ENCODE measurements around the gene EPAS1.

DNA sequence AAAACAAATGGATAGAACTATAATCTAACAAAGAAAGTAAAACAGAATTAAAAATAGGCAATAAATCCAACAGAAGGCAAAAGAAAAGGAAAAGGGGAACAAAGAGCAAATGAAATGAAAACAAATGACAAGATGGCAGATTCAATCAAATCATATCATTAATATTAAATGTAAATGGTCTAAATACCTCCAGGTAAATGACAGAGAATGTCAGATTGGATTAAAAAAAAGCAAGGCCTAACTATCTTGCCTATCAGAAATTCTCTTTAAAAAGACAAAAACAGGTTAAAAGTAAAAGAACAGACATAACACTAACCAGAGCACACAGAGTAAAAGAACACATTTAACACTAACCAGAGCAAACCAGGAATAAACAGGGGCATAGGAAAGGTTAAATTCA is 119.1 kb downstream of the EPAS1 start:
- TF ChIP-seq OSR1 (CRISPR knock-in tag; IDR thresholded peaks at IDR 0.05) (no peak), TSHZ2 (CRISPR knock-in tag; IDR thresholded peaks at IDR 0.05) (no peak), ISL1 (CRISPR knock-in tag; IDR thresholded peaks at IDR 0.05) (no peak), PATZ1 (CRISPR knock-in tag; IDR thresholded peaks at IDR 0.05; ENCODE audit: borderline replicate concordance) (no peak), GLIS3 (CRISPR knock-in tag; IDR thresholded peaks at IDR 0.05) (no peak), ESRRG (CRISPR knock-in tag; IDR thresholded peaks at IDR 0.05) (no peak), ZNF8 (CRISPR knock-in tag; IDR thresholded peaks at IDR 0.05) (no peak), ARNTL (CRISPR knock-in tag; IDR thresholded peaks at IDR 0.05; ENCODE audit: borderline replicate concordance, low read depth) (no peak), SNAI2 (CRISPR knock-in tag; IDR thresholded peaks at IDR 0.05) (no peak), ZNF70 (CRISPR knock-in tag; IDR thresholded peaks at IDR 0.05) (no peak), ZC3H10 (CRISPR knock-in tag; IDR thresholded peaks at IDR 0.05) (no peak), RARB (CRISPR knock-in tag; IDR thresholded peaks at IDR 0.05) (no peak)
- TF ChIP-seq, protein P1, sequence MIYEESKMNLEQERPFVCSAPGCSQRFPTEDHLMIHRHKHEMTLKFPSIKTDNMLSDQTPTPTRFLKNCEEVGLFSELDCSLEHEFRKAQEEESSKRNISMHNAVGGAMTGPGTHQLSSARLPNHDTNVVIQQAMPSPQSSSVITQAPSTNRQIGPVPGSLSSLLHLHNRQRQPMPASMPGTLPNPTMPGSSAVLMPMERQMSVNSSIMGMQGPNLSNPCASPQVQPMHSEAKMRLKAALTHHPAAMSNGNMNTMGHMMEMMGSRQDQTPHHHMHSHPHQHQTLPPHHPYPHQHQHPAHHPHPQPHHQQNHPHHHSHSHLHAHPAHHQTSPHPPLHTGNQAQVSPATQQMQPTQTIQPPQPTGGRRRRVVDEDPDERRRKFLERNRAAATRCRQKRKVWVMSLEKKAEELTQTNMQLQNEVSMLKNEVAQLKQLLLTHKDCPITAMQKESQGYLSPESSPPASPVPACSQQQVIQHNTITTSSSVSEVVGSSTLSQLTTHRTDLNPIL (CRISPR knock-in tag; IDR thresholded peaks at IDR 0.05; ENCODE audit: low read depth): no peak
